Activated T-cell treated with anti-CD3 and anti-CD28 coated beads for 4 hours (primary cell): Measurements from ENCODE around the gene NTM.
A peak's percentile ranks its signal among the peaks of the same experiment; 100 is the strongest.

Experiments used
- DNase-seq: peaks from one replicate; pipeline ENCODE4 v3.0.0-alpha.2; 2020

The NTM gene

DNA sequence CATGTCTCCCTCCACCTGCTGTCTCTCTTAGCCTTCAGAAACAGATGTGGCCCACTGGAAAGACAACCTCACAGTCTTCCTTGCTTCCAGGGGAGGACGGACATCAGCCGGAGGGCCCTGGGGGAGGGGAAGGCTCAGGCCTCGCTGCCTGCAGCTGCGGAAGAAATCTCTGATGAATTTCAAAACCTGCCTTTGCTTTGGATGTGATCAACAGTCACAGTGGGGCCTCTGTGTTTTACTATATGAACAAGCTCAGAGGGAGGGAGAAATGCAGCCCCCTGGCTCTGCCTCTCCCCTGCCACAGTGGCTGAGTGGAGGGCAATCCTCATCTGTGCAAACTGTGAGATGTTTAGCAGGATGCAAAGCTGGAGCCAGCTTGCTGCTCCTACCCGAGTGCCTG, 282.8 kb downstream of the NTM start:
- DNase-seq: no peak

DNA sequence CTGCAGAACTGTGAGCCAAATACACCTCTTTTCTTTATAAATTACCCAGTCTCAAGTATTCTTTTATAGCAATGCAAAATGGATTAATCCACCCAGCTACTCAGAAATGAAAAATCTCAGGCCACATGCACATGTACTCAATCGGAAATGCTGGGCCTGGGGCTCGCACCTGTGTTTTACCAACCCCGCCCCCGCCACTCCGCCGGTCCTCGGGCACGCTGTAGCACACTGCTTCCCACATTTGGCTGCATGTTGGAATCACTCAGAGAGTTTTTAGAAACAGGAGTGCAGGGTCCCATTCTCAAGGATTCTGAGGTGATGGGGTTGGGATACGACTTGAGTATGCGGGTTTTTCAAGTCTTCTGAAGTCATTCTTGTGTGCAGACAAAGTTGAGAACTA, 284.4 kb downstream of the NTM start:
- no peak for DNase-seq

DNA sequence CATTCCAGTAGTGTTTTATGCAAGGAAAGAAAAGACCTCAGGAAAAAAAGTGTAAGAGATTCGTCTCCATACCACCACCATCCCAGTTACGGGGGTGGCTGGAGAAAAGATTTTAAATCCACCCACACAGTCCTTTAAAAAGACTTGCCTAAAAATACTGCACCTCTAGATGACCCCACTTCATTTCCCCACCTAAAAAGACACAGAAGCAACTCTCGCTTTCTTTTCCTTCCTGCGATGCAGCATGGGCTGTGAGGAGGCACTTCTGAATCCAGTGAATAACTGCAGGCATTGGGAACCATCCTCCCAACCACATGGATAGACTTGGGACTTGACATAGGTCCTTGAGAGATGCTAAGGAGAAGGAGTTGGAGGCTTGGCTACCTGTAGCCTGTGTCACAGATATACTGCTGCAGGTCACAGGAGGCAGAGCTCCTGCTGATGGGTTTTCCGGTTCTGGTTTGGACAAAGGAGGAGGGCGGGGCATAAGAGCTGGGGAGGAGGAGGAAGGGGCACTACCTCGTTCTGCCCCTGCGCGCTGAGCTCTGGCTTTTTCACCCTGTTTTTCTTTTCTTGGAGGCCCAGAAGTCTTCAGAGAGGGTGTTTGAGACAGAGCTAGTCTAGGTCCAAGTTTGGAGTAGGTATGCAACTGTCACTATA, 285.9 kb downstream of the NTM start:
- no peak for DNase-seq

DNA sequence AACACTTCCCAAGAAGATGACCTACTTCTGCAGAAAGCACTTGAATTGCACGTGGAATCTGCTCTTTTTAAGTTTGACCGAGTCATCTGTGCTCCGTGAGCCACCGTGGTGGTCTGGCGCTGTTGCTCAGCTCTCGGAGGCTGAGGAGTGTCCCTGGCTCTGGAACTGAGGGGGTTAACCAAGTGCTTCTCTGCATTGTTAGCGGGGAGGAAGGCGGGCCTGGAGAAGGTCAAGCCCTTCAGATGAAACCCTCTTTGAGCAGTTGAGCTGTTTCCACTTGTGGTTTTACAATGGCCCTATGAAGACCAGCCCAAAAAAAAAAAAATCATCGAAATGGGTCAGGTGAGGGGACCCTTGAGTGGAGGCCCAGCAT, 286.4 kb downstream of the NTM start:
- DNase-seq: no peak

DNA sequence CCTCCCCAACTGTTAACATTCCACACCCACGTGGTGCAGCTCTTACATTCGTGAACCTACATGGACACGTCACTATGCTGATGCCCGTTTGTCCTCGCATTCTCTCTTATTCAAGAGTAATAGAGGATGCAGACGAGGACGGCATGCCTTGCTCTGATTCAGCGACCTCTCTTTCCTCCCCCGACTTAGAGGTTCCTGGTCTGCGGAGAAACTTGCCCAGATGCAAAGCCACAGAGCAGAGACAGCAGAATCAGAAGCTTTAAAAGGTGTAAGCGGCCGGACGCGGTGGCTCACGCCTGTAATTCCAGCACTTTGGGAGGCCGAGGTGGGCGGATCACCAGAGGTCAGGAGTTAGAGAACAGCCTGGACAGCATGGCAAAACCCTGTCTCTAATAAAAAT, 288.0 kb downstream of the NTM start:
- DNase-seq: no peak

DNA sequence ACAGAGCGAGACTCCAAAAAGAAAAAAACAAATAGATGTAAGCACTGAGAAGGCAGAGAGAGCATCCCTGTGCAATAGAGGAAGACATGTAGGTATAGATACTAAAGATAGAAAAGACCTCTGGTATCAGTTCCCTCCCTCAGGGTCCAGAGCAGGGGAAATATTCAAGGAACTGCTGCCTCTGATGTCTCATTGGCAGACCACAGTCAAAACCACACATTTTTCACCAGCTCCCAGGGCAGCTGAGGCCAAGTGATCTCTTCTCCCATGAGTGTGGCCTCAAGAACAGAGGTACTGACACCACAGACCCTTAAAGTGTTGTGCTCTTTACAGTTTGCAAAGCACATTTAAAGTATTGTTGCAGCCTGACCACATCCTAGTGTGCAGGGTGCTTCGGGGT, 288.5 kb downstream of the NTM start:
- DNase-seq: no peak

DNA sequence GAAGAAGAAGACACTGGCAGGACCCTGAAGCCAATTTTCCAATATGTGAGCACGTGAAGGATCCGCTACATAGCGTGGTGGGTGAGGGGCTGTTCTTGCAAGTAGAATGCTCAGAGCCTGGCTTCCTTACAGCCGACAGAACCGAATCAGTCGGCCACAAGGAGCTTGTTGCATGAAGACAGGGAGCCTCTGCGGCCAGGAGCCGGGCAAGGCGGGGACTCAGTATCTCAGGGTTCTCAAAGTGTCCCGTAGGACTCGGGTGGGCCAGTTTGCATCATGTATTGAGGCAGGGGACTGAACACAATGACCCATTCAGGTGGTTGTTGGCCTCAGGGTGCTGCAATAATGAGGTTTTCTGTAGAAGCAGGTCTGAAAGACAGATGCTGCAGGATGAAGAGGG, 289.5 kb downstream of the NTM start:
- DNase-seq: no peak

DNA sequence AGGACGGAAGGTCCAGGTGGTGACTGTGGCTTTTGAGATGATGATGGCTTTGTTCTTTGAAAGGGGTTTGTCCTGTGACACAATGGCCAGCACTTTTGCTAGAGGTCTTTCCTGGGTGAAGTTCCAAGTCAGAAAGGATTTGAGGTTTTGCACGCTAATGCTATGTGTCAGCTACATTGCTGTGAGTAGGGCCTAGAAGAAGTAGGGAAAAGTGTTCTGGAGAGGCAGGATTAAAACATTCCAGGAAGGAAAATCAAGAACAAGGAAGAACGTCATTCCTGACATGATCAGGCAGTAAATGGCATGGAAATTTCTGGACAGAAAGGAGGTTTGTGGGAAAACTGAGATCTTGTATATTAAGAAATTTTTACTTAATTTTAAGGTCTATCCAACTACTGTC, 290.7 kb downstream of the NTM start:
- DNase-seq: no peak

DNA sequence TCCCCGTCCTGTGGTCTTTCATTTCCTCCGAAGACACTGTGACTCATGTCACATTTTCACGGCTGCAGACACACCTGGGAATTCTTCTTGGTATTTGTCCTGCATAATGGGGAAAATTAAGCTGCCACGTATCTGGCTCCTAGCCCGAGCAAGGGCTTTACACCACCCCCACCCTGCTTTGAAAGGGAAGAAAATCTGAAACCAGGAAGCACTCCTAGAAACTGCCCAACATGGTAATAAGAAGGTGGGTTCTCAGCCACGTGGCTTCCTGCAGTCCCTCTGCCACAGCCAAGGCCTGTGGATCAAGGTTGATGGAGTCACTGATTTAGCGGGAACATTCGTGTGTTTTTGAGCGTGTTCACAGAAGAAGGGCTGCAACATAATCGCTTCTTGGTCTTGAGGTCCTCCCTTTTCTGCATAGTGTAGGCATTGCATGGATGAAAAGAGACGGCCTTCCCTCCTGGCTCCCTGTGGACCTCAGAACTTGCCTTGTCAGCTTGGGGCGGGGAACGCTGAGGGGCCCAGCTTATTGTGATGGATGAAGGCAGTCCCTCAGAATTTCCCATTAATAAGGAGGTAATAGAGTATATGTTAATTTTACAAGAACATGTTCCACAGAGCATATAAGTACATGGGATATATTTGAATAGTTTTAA, 292.0 kb downstream of the NTM start:
- DNase-seq: no peak

DNA sequence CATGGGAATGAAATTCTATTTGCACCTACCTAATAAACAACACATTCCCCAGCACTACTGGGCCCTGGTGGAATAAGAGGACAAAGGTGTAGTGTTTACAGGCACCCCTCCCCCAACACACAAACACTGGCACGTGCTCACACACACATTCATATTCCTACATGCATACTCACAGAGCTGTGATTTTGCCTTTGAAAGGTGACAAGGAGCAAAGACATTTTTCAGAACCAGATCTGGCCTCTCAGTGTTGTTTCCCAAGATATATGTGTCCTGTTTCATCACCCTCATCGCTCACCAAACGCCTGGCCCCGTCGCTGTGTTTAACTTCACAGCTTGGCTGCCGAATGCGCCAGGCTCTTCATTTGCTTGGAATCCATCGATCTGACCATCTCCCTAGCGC, 292.6 kb downstream of the NTM start:
- DNase-seq: no peak

DNA sequence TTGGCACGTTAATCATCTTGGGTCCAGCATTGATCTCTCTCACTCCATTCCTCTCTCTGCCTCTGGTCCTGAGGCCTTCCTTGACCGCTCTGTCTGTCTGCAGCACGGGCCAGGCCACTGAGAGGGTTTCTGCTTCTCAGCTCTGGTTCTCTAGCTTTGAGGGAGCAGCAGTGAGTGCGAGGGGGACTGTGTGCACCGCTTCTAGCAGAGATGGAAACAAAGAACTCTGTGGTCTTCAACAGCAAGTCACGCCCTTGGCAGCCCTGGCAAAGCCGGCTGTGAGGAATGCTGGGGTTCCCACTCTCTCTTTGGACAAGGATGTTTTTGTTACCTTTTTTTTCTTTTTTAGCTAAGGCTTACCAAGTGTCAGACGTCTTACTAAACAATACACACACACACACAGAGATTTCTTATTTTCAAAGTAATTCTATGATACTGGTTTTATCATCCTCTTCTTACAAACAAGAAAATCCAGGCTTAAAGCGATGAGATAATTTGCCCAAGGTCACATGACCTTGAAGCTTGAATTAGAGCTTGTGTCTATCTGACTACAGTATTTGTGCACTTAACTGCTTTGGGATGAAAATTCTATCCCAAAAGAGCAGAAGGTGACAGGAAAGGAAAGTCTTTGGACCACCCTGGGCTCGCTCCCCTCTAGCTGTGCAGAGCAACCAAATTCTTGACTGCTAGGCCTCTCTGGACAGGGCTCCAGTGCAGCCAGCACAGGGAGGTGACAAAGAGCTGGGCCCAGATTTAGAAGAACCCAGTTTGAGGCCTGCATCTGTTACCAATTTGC, 293.2 kb downstream of the NTM start:
- no peak for DNase-seq

DNA sequence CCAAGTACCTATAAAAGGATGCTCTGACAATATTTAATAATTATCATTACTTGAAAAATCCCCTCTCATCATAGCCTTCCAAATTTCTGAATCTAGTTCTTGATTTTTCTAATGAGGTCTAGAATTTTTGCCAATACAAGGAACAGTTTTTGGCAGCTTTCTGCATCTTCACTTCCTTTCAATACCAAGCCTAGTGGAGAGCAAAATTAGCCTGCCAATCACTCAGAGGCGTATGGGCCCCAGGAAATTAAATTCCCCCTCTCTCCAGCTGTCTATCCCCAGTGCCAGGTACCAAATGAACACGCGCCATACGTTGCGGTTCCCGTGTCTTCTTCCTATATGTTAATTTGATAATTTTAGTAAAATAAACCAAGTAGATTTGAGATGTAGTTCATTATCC, 293.9 kb downstream of the NTM start:
- no peak for DNase-seq

DNA sequence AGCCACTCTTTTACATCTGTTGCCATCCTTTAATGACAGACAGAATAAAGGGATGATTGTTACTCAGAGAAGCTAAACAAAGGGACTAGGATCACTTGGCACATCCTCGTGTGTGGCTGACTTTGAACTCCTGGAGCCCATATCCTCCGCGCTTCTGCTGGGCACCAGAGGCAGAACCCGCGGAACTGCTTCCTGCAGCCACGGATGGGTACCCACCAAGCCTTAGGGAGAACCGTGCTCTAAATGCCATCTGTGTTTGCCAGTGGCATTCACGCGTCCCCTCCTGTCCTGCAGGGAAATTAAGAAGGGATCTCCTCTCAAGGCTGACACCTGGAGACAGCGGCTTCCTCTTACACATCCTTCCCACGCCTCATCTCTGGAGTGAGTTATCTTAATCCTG, 294.4 kb downstream of the NTM start:
- DNase-seq: no peak

DNA sequence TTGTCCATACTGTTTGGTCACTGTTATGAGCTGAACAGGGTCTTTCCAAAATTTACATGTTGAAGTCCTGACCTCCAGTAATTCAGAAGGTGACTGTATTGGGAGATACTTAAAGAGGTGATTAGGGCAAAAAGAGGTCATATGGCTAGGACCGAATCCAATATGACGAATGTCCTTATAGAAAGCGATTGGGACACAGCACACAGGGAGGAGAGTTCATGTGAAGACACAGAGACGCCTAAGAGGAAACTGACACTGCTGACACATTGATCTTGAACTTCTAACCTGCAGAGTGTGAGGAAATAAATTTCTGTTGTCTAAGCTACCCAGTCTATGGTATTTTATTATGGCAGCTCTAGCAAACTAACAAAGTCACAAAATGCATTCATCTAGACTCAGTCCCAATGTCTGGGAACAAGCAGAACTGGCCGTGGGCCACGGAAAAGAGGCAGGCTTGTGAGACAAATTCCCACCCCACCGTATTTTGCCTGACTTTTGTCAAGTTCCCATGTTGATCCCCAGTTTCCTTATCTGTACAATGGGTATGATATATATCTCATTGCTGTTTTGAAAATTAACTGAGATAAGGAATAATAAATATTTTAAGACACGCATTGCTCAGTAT, 295.0 kb downstream of the NTM start:
- DNase-seq: no peak

DNA sequence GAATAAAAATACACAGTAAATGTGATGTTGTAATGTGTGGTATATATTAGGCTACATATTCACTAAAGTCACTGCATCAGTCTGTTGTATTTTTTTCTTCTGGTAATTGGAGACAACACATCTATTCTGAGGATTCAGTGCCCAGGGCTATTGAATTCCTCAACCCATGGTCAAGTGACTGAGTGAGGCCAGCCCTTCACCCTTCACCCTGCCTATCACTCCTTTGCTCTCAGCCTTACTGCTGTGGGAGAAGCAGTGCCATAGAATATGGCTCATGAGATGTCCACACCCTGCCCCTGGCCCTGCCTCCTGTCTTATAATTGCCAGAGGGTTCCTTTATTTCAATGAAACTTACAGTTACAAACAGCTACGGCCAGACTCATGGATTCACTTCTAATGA, 295.6 kb downstream of the NTM start:
- no peak for DNase-seq

DNA sequence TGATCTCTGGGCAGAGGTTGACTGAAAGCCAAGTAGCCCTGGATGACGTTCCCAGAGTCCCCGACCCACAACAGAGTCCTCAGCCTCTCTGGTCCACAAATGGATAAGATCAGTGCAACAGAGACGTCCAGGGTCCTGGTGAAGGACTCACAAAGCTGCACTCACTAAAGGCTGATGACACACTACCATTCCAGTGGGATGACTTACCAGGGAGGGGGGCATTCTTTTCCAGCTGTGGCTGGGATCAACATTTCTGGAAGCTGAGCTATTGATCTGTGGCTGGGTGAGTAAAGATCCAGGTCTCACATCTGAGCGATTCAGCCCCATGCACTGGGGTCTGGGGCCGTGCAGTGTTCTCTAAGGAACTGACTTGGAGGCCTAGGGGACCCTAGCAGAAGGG, 296.2 kb downstream of the NTM start:
- no peak for DNase-seq

DNA sequence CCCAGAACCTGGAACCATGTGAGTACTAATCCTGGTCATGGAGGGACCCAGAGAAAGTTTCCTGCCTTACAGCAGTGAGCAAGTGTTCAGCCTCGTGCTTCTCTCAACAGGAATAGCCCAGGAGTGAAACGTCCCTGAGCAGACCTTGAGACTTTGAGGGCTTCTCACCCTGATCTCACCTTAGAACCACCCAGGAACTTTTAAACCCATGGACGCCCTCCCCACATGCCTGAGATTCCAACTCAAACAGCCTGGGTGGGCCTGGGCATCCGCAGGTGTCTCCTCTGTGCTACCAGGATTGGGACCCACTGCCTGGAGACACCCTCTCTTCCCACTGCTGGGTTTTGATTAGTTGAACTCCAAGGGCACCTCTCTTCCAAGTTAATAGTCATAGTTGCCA, 297.2 kb downstream of the NTM start:
- DNase-seq: no peak

DNA sequence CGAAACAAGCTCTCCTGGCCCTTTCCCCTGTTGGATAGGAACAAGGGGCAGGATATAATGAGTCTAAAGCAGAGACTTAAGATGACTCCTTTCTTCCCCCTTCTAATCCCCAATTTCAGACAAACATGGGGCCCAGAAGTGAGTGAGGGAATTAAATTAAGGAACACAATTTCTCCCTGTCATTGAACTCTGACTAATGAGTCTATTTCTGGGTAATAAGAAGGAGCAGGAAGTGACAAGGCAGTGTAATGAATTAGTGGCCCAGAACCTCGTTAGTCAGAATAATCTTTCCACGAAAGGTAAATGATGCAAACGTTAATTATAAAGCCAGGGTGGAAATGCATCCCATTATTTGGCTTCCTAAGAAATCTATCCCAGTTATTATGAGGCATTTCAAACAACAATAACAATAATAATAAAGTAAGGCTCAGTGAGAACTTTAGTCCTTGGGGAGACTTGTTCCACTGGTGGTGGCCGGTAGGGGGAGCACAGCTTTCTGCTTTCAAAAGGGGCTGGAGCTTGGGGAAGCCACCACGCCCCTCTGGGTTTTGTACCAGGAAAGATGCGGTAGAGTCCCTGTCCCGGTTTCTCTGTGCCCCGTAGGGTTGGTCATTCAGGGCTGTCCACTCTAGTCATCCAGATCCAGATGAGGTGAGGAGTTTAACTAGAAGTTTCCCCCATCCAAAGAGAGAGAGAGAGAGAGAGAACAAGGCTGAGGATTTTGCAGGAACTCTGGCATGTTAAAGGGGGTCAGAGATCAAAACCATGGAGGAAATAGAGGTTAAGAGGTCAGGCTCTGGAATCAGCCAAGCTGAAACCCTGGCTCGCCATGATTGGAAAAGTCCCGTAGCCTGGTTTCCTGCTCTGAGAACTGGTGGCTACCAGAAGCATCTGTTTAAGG, 298.3 kb downstream of the NTM start:
- DNase-seq: peak; percentile 7

DNA sequence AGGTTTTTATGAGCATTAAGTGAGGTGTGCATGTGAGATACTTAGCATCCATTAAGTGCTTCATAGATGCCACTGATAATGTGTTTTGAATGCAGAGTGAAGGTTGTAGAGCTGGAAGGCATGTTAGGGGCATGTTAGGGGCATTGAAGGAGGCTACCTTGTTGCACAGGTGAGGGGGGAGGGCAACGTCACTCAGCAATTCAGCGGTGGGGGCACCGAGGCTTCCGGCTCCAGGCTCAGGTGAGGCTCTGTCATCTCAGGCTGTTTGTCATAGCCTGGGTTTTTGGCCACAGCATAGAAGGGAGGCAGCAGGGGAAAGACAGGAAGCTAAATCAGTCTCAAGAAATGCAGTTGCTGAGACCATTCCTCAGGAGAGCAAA, 299.0 kb downstream of the NTM start:
- DNase-seq: no peak

DNA sequence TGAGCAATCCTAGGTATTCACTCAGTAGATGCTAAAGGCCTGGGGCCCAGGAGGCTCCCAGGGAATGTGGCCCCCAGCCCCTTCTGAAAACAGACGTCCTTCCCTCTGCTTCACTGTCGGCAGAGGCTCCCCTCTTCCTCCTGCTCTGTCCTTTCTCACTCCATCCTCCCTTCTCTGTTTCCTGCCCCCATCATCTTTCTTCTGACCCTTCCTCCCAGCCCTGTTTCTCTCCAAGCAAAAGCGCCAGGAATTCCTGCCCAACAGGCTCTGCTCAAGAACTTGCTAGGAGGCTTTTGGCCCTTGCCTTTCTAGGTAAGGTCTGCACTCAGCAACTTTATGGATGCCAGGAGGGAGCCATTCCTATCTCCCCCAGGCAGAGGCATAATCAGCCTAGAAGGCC, 300.5 kb downstream of the NTM start:
- no peak for DNase-seq

DNA sequence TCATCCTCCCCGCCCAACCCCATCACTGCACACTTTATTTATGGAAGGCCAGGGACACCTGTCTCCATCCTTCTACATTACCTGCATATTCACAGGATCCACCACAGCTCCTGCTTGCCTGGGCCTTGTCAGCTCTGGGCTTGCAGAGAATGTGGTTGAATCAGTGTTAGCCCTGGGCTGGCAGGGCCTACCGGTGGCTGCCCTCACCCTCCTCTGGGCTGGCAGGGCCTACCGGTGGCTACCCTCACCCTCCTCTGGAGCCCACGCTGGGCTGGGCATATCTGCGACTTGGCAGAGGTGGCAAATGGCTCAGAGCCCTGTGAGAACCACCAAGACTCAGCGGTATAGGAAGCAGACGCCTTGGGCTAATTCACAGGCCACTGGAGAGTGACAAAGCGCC, 300.9 kb downstream of the NTM start:
- DNase-seq: no peak

DNA sequence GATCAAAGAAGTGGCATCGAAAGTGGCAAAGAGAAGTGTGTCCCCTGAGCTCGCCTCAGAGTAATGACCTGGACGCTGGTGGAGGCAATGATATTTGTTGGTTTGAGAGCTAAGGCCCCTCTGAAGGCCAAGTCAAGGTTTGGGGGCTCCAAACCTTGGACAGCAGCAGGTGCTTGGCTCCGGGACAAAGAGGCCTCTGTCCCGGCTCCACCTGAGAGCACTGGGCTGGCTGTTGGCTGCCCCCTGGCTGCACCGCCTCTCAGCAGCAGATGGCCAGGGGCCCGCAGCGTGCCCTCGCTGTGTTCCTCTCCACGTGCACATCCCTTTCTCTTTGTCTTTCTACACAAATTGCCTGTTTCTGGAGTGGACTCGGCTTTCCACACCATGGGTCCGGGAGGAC, 301.3 kb downstream of the NTM start:
- DNase-seq: no peak

DNA sequence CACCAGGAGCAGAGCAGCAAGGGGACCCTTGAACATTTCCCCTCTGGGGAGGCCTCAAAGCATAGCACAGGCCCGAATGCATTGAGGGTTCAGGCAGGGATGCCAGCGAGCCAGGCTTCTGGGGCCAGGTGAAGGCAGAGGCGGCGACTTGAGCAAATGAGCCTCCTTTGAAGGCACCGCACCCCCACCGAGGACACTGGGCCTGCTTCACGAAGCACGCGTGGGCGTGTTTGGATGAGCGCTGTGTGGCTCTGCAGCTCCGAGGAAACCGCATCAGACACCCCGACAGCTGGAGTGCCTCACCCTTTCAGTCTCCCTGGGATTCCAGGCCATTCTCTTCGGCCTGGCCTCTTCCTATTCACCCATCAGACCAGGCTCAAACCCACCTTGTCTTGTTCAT, 301.8 kb downstream of the NTM start:
- DNase-seq: no peak
